MCF 10A (cell line): ENCODE results near the gene ZNF416. TPM values are rescaled to one million over a fixed set of nuclear protein-coding genes. Genes with fewer than 3 reads are reported as not detected.

Experiments used
- BruUV-seq: library from RNA; stranded (reverse); fragments of 400-500 nt; replicated peaks from 2 replicates; lab custom pipeline; 2021; lab: Mats Ljungman, UMichigan
- CTCF ChIA-PET: fragments of 300-600 bp; sonication (Branson Sonifier 250); formaldehyde crosslinking; extraction: SDS; loops from one replicate; lab custom pipeline; 2021; ENCODE audit warnings: antibody characterized with exemption, inconsistent platforms; lab: Yijun Ruan, JAX
- POLR2A ChIA-PET: fragments of 300-600, 350-650 bp; sonication (Branson Sonifier 250); formaldehyde crosslinking; extraction: SDS; loops from one replicate; lab custom pipeline; 2020; ENCODE audit warnings: antibody characterized with exemption, inconsistent platforms; lab: Yijun Ruan, JAX
- DNase-seq: peaks from one replicate; pipeline ENCODE4 v3.0.0-alpha.2; 2018; ENCODE audit not compliant: unreplicated experiment
- H3K27ac Mint-ChIP-seq: one replicate; pipeline ENCODE4 v1.8.0; 2022; ENCODE audit warnings: mild to moderate bottlenecking, low read depth, mixed read lengths; ENCODE audit not compliant: unreplicated experiment
- H3K27me3 Mint-ChIP-seq: one replicate; pipeline ENCODE4 v1.8.0; 2022; ENCODE audit warnings: mixed read lengths; ENCODE audit not compliant: insufficient read depth, unreplicated experiment
- H3K36me3 Mint-ChIP-seq: one replicate; pipeline ENCODE4 v1.8.0; 2022; ENCODE audit warnings: mild to moderate bottlenecking, moderate library complexity, mixed read lengths; ENCODE audit not compliant: insufficient read depth, unreplicated experiment
- H3K4me1 Mint-ChIP-seq: one replicate; pipeline ENCODE4 v1.8.0; 2022; ENCODE audit warnings: mixed read lengths; ENCODE audit not compliant: insufficient read depth, unreplicated experiment
- H3K4me3 Mint-ChIP-seq: one replicate; pipeline ENCODE4 v1.8.0; 2022; ENCODE audit warnings: mild to moderate bottlenecking, moderate library complexity, mixed read lengths; ENCODE audit not compliant: unreplicated experiment
- H3K9me3 Mint-ChIP-seq: one replicate; pipeline ENCODE4 v1.8.0; 2022; ENCODE audit warnings: mixed read lengths; ENCODE audit not compliant: unreplicated experiment
- CTCF ChIP-seq: fragments of 200-600 bp; IDR thresholded peaks from one replicate; pipeline ENCODE4 v1.8.0; 2022; ENCODE audit warnings: antibody characterized with exemption, mild to moderate bottlenecking; ENCODE audit not compliant: unreplicated experiment
- intact Hi-C: fragments of 100-400 bp; cut with micrococcal nuclease; formaldehyde crosslinking; loops from 2 replicates; pipeline ENCODE4 v1.14.1; 2022
- total RNA-seq: library from RNA; stranded (reverse); gene quantifications from 2 replicates; pipeline ENCODE4 v1.2.3, GENCODE V29; 2022

ZNF416 gene
- total RNA-seq, 1 experiment from 2014 or later = 5.0 TPM

- TF ChIP-seq CTCF = no peak
- intact Hi-C loops = no loop called here
- DNase-seq = no peak
- Mint-ChIP-seq H3K27me3 (no peaks in the 10 kb centered on the region), H3K9me3 (peaks cover 64% of the 10 kb centered on the region), H3K4me1 (peaks cover 16% of the 10 kb centered on the region), H3K27ac (peak overlapping the region; percentile 86), H3K36me3 (peaks cover 54% of the 10 kb centered on the region), H3K4me3 (peak overlapping the region; percentile 83)
- BruUV-seq = no TSS peak
- ChIA-PET POLR2A (interaction anchor here (2.3 kb wide), 1 partner anchor 18 kb away, joined by 16 read pairs; the partner anchor contains the start of gene ZNF211), CTCF (interaction anchor here (0.6 kb wide), 1 partner anchor 178 kb away, joined by 3 read pairs; no protein-coding TSS in a partner anchor)
Observed at GRCh38 chr19:57615346-57615745, 36.6 kb upstream of the ZNF416 start.

- CTCF ChIA-PET = interaction anchor here (0.7 kb wide), 1 partner anchor 25 kb away, joined by 3 read pairs; no protein-coding TSS in a partner anchor
- TSS peak; percentile 61 for BruUV-seq
- Mint-ChIP-seq H3K27me3 (no peaks in the 10 kb centered on the region), H3K4me1 (peaks cover 16% of the 10 kb centered on the region), H3K36me3 (peaks cover 42% of the 10 kb centered on the region), H3K9me3 (peaks cover 52% of the 10 kb centered on the region), H3K27ac (peak within 1 kb of the TSS; percentile 86), H3K4me3 (peak within 1 kb of the TSS; percentile 83)
- intact Hi-C loops = no loop called here
- POLR2A ChIA-PET = interaction anchor here (0.9 to 2.3 kb wide), 9 partner anchors 13 to 205 kb away, joined by 3 to 16 read pairs (median 4); partner anchors contain the start of genes ZNF211, ZNF416, ZNF551 and ZNF776
- peak; percentile 27 for TF ChIP-seq CTCF
- DNase-seq = peak; percentile 89
Observed at GRCh38 chr19:57613941-57614743, 35.4 kb upstream of the ZNF416 start, which contains the start of gene ZNF134. TSS of gene ZNF134 (plus strand) at chr19:57614242. CDS start at chr19:57619469, 5,227 bp downstream.

GRCh38 chr19:57611113-57611512, 32.4 kb upstream of the ZNF416 start:
- ChIA-PET POLR2A (no interaction called here), CTCF (no interaction called here)
- DNase-seq = no peak
- Mint-ChIP-seq H3K27me3 (no peaks in the 10 kb centered on the region), H3K27ac (no peak overlapping the region), H3K4me3 (no peak overlapping the region), H3K36me3 (peaks cover 30% of the 10 kb centered on the region), H3K4me1 (peaks cover 16% of the 10 kb centered on the region), H3K9me3 (peaks cover 28% of the 10 kb centered on the region)
- no TSS peak for BruUV-seq
- intact Hi-C loops = no loop called here
- no peak for TF ChIP-seq CTCF

GRCh38 chr19:57606931-57607330, 28.2 kb upstream of the ZNF416 start:
- H3K4me3 Mint-ChIP-seq = no peak overlapping the region
- DNase-seq = no peak
- intact Hi-C loops = no loop called here
- no peaks in the 10 kb centered on the region for H3K4me1 Mint-ChIP-seq
- no peak for TF ChIP-seq CTCF
- H3K36me3 Mint-ChIP-seq = peaks cover 17% of the 10 kb centered on the region
- no TSS peak for BruUV-seq
- peaks cover 29% of the 10 kb centered on the region for H3K9me3 Mint-ChIP-seq
- H3K27ac Mint-ChIP-seq = no peak overlapping the region
- POLR2A ChIA-PET = no interaction called here
- no peaks in the 10 kb centered on the region for H3K27me3 Mint-ChIP-seq
- CTCF ChIA-PET = interaction anchor here (0.6 to 0.7 kb wide), 3 partner anchors 73 to 455 kb away, joined by 3 to 4 read pairs (median 3); no protein-coding TSS in a partner anchor
